ENCODE data around the gene MICA.
"Not testable (repeated sequence)": the region's sequence is repeated elsewhere in the genome, so short reads cannot be mapped to it uniquely, and the experiment has no call there.

The MICA gene

GRCh38 chr6:31381666-31382065 is 21.7 kb upstream of the MICA start:
- no peak overlapping the region for H3K4me3 ChIP-seq (replicated peaks; ENCODE audit: low read depth, low read length)
- no peak for TF ChIP-seq CTCF (IDR thresholded peaks at IDR 0.05; ENCODE audit: low read depth, low read length, missing control alignments)
- DNase-seq (ENCODE audit: extremely low read depth, low read depth), result no peak

- no peak for TF ChIP-seq CTCF (IDR thresholded peaks at IDR 0.05; ENCODE audit: low read depth, low read length, missing control alignments)
- no peak for DNase-seq (ENCODE audit: extremely low read depth, low read depth)
- no peak overlapping the region for H3K4me3 ChIP-seq (replicated peaks; ENCODE audit: low read depth, low read length)
Measured at GRCh38 chr6:31383149-31383548, 20.2 kb upstream of the MICA start.

- H3K4me3 ChIP-seq (replicated peaks; ENCODE audit: low read depth, low read length), result no peak overlapping the region
- DNase-seq (ENCODE audit: extremely low read depth, low read depth), result no peak
- no peak for TF ChIP-seq CTCF (IDR thresholded peaks at IDR 0.05; ENCODE audit: low read depth, low read length, missing control alignments)
Measured at GRCh38 chr6:31385041-31385440, 18.4 kb upstream of the MICA start.

- H3K4me3 ChIP-seq (replicated peaks; ENCODE audit: low read depth, low read length), result no peak overlapping the region
- no peak for TF ChIP-seq CTCF (IDR thresholded peaks at IDR 0.05; ENCODE audit: low read depth, low read length, missing control alignments)
- DNase-seq (ENCODE audit: extremely low read depth, low read depth), result no peak
Measured at GRCh38 chr6:31386099-31386498, 17.3 kb upstream of the MICA start.

- no peak for TF ChIP-seq CTCF (IDR thresholded peaks at IDR 0.05; ENCODE audit: low read depth, low read length, missing control alignments)
- DNase-seq (ENCODE audit: extremely low read depth, low read depth), result no peak
- H3K4me3 ChIP-seq (replicated peaks; ENCODE audit: low read depth, low read length), result no peak overlapping the region
Measured at GRCh38 chr6:31386977-31387376, 16.4 kb upstream of the MICA start.

GRCh38 chr6:31388916-31389801 is 14.2 kb upstream of the MICA start:
- DNase-seq (ENCODE audit: extremely low read depth, low read depth); H3K4me3 ChIP-seq (replicated peaks; ENCODE audit: low read depth, low read length): not testable (repeated sequence)

GRCh38 chr6:31389802-31390132 is 13.6 kb upstream of the MICA start:
- not testable (repeated sequence) for DNase-seq (ENCODE audit: extremely low read depth, low read depth); H3K4me3 ChIP-seq (replicated peaks; ENCODE audit: low read depth, low read length)

- no peak overlapping the region for H3K4me3 ChIP-seq (replicated peaks; ENCODE audit: low read depth, low read length)
- no peak for DNase-seq (ENCODE audit: extremely low read depth, low read depth)
- no peak for TF ChIP-seq CTCF (IDR thresholded peaks at IDR 0.05; ENCODE audit: low read depth, low read length, missing control alignments)
Measured at GRCh38 chr6:31393932-31394331, 9.5 kb upstream of the MICA start.

All from HFF-Myc (cell line).